ENCODE measurements around the gene ZNF382. TPM values are rescaled to one million over a fixed set of nuclear protein-coding genes. Genes with fewer than 3 reads are reported as not detected.
"Not testable (repeated sequence)": the region's sequence is repeated elsewhere in the genome, so short reads cannot be mapped to it uniquely, and the experiment has no call there.

Gene ZNF382
- 3.4 and 3.5 TPM in 2 replicates for total RNA-seq (2014; rRNA removed; shearing (Covaris generic))

DNA sequence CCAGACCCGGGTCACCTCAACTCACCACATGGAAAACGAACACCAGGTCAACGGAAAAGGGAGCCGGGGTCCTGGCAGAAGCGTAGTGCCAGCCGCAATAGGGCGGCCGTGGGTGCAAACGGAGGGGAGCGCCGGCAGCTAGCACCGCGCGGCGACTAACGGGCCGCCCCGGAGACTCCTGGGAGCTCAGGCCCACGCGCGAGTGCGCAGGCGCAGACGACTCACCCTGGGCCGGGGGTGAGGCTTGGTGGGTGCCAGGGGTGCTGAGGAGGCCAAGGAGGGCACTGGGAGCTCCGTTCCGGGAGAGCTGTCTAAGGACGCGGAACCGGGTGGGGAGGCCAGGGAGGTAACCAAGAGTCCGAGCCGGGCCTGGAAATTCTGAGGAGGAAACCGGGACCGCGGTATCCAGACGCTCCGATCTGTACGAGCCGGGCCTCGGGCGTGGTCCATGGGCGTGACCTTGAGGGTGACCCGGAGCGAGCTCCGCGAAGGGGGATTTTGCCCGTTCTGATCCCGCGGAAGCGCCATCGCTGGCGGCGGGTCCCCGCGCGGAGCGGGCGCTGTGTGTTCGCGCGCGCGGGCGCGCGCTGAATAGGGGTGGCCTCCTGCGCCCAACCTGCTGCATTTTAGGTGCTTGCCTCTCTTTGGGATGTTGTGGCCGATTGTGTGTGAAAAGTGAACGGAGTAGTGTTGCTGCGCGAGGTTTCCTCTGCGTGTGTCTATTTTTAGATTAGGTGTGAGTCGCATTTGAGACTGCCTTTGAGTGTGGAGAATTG lies at the start of gene ZNF382:
ZNF382 (plus strand) TSS at position 213 of the 776 bp plus-strand sequence. CDS start 4,602 bp downstream, outside the sequence.
- peak; percentile 58 for DNase-seq (ENCODE audit: low read depth)

DNA sequence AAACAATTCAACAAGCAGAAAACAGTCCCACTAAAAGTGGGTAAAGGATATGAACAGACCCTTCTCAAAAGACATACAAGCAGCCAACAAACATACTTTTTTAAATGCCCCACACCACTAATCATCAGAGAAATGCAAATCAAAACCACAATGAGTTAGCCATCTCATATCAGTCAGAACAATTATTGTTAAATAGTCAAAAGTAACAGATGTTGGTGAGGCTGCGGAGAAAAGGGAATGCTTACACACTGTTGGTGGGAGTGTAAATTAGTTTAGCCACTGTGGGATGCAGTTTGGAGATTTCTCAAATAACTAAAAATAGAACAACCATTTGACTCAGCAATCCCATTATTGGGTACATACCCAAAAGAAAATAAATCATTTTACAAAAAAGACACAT lies 40.7 kb upstream of the ZNF382 start:
- no peak for DNase-seq (ENCODE audit: low read depth)

DNA sequence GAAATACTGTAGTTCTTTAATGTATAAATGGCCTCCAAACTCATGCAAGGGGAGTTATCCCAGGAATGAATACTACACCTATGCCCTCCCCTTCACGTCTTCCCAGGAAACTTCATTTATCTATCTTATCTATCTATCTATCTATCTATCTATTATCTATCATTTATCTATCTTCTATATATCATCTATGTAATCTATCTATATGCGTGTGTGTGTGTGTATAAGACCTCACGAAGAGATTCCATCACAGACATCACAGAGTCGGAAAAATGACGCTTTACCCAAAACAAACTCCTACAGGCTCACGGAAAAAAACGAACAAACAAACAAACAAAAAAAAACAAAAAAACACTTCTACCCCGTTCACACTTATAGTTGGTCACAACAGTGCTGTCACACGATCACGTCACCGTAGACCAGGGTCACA lies 32.5 kb upstream of the ZNF382 start:
- DNase-seq (ENCODE audit: low read depth), result no peak

DNA sequence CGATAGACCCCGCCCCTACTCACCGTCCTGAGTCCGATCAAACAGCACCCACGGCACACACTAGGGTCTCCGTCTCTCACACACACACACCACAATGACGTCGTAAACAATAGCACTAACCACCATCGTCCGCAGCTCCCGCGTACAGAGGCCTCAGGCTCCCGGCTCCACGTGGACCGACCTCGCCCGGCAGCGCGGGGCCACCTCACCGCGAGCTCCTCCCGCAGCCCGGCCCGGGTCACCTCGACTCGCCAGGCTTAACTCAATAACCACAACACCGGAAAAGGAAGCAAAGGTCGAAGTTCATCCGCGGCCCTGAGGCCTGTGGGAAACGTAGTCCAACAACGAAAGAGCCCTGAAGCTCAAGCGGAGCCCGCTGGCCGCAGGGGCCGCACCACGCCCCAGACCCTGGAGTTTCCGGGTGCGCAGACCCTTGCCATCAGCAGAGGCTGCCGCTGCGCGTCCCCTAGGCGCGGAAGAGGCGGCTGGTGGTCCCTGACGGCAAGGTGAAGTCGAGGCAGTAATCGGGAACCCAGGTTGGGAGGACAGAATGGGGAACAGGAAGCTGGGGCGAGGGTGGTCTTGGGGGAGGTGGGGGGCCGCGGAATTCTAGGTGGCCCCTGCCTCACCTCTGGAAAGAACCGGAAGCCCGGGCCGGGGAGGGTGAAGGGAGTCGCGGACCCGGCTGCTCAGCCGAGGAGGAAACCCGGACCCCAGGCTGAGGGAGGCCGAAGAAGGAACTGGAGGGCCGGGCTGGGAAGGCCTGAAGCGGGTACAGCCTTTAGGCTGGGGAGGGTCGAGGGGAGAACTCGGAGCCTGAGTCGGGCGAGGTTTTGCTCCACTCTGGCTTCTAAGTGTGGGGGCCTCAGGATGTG lies 31.9 kb upstream of the ZNF382 start, which contains the start of gene ZNF529:
ZNF529 (minus strand) TSS at position 273 of the 875 bp plus-strand sequence. CDS start 946 bp downstream, outside the sequence.
- peak; percentile 91 for DNase-seq (ENCODE audit: low read depth)

DNA sequence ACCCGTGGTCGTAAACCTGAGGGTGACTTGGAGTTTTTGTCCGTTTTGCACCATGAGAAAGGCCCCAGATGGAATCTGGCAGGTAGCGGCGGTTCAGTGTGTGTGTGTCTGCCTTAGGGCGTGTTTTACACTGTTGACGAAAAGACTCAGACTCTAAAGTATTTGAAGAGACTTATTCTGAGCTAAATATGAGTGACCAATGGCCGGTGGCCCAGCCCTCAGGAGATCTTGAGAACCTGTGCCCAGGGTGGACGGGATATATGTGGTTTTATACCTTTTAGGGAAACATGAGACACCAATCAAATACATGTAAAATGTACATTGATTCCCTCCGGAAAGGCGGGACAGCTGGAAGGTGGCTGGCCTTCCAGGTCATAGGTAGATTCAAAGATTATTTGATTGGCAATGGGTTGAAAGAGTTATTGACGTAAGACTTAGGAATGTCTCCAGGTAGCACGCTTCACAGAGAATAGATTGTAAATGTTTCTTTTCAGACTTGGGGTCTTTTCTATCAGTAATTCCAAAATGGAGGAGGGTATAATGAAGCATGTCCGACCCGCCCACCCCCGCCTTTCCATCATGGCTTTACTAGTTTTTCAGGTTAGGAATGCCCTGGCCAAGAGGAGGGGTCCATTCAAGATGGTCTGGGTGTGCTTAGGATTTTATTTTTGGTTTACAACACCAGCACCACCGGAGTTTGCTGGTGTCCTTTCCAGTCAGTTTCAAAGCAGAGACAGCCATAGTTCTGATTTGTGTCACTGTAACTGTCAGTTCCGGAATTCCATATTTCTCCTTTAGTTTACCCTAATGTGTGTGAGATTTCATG lies 31.0 kb upstream of the ZNF382 start:
- DNase-seq (ENCODE audit: low read depth), result peak; percentile 27

DNA sequence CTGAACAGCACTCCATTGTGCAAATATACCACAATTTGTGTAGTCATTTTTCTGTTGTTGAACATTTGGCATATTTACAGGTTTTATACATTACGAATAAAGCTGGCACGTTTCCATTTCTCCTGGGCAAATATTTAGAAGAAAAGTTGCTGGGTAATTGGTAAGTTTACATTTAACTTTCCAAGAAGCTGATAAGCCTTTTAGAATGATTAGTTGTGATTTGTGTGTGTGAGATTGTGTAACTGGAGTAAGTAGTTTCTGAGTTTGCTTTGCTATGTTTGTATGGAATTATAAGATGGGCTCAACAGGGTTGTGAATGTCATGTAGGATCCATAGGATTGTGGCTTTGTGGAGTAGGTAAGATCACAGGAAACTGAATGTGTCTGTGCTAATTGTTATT lies 30.4 kb upstream of the ZNF382 start:
- no peak for DNase-seq (ENCODE audit: low read depth)

DNA sequence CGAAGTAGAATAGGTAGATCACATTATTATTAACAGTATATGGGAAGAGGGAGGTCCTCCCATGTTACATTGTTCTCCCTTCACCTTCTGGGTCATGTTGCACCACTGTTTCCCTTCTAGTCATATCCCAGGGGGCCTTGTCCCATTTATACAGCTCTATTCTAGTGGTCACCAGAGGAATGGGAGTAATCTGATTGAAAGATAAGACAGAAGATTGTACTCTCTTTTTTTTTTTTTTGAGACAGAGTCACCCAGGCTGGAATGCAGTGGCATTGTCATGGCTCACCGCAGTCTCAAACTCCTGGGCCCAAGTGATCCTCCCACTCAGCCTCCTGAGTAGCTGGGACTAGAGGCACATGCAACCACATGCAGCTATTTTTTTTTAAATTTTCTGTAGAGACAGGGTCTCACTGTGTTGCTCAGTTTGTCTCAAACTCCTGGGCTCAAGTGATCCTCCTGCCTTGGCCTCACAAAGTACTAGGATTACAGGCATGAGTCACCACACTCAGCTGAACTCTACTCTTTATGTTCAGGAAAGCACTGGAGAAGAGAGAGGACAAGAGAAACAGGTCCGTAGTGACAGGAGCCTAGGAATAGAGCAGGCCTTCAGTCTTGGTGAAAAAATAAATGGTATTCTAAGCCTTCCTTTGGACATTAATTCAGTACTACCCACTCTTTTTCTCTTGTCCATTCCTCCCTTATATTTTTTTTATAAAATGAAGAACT lies 27.7 kb upstream of the ZNF382 start:
- peak; percentile 6 for DNase-seq (ENCODE audit: low read depth)

DNA sequence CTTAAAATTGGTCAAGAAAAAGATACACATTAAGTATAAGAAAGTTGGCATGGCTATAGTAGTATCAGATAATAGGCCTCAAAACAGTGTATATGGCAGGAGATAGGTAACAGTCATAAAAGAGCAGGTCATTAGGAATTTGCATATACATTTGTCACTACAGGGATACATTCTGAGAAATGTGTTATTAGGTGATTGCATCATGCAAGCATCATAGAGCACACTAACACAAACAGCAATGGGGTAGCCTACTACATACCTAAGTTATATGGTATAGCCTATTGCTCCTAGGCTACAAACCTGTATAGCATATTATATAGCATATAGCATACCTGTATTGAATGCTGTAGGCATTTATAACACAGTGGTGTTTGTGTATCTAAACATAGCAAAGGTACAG lies 25.9 kb upstream of the ZNF382 start:
- DNase-seq (ENCODE audit: low read depth), result no peak

DNA sequence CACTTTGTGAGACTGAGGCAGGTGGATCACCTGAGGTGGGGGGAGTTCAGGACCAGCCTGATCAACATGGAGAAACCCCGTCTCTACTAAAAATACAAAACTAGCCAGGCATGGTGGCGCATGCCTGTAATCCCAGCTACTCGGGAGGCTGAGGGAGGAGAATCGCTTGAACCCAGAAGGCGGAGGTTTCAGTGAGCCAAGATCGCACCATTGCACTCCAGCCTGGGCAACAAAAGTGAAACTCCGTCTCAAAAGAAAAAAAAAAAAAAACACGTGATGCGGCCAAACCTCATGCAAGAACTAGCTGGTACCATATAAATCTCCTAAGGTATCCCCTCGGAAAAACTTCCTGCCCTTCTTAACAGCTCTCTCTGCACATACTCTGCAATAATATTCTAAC lies 2.4 kb upstream of the ZNF382 start:
- DNase-seq (ENCODE audit: low read depth), result not testable (repeated sequence)

DNA sequence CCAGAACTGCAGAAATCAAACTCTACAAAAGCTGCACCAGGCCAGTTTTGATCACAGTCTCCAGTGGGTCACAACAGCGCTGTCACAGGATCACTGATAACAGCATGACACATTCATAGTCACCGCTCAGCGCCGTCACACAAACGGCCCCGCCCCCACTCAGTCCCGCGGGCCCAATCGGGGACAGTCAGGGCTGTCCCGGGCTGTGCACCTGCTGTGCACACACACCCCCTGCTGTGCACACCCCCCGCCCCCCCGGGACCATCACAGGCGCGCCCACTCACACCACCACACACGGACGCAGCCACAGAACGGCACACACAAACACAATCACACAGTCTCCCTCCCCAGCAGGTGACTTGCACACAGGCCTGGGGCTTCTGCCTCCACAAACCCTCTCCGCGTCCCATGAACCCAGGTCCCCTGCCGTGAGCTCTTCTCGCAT lies 435 bp upstream of the ZNF382 start:
- peak; percentile 51 for DNase-seq (ENCODE audit: low read depth)

DNA sequence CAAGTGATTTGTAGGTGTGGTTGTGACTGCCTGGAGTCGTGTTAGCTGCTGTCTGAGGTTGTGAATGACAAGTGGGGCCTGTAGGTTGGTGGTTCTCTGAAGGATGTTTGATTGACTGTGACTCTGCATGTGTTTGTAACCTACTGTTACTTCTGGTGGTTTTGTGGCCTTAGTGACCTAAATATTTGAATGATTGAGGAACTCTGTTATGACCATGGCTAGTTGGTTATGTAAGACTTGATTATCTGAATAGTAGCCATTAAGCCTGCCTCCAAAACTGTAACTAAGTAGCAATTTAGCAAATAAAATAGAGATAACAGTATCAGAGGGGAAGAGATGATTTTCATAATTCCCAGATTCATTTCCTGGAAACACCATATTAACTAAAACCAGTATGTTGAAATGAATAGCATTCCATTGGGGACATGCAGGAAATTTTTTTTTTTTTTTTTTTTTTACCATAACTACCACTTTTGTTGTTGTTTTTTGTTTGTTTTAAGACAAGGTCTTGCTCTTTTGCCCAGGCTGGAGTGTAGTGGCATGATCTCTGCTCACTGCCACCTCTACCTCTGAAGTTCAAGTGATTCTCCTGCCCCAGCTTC lies 865 bp downstream of the ZNF382 start:
- DNase-seq (ENCODE audit: low read depth), result no peak

DNA sequence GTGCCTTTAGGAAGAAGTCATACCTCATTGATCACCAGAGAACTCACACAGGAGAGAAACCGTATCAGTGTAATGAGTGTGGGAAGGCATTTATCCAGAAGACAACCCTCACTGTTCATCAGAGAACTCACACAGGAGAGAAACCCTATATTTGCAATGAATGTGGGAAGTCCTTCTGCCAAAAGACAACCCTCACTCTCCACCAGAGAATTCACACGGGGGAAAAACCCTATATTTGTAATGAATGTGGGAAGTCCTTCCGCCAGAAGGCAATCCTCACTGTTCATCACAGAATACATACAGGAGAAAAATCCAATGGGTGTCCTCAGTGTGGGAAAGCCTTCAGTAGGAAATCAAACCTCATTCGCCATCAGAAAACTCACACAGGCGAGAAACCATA lies 21.9 kb downstream of the ZNF382 start:
- DNase-seq (ENCODE audit: low read depth), result no peak

DNA sequence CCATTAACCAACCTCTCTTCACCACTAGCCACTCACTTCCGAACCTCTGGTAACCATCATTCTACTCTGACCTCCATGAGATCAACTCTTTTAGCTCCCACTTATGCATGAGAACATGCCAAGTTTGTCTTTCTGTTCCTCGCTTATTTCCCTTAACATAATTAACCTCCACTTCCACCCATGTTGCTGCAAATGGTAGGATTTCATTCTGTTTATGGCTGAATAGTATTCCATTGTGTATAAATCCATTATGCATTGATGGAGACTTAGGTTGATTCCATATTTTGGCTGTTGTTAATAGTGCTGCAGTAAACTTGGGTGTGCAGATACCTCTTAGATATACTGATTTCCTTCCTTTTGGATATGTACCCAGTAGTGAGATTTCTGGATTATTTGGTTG lies 30.2 kb downstream of the ZNF382 start:
- DNase-seq (ENCODE audit: low read depth), result no peak

DNA sequence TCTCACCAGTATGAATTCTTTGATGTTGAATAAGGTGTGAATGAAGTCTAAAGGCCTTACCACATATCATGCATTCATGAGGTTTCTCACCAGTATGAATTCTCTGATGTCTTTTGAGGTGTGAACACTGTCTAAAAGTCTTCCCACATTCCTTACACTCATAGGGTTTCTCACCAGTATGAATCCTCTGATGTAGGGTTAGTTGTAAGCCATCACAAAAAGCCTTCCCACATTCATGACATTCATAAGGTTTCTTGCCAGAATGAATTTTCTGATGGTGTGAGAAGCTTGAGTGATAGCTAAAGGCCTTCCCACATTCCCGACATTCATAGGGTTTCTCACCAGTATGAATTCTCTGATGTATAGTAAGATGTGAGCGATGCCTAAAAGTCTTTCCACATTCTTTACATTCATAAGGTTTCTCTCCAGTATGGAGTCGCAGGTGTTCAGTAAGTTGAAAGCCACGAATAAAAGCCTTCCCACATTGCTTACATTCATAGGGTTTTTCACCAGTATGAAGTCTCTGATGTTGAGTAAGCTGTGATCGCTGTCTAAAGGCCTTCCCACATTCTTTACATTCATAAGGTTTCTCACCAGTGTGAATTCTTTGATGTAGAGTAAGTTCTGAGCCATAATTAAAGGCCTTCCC lies 33.9 kb downstream of the ZNF382 start:
- peak; percentile 11 for DNase-seq (ENCODE audit: low read depth)

DNA sequence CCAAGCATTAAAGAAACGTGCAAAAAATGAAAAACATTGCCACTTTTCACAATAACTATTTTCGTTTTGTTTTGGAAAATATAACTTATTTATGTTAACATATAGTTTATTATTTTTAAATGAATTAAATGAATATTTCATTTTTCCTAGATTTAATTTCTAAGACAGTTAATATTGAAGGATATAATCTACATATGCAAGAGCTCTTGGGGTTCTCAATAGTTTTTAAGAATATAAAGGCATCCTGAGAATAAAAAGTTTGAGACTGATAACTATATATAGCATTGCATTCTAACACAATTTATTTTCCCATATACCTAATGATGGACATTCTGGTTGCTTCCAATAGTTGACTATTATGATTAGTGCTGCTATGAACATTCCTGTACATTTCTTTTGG lies 41.6 kb downstream of the ZNF382 start:
- no peak for DNase-seq (ENCODE audit: low read depth)

DNA sequence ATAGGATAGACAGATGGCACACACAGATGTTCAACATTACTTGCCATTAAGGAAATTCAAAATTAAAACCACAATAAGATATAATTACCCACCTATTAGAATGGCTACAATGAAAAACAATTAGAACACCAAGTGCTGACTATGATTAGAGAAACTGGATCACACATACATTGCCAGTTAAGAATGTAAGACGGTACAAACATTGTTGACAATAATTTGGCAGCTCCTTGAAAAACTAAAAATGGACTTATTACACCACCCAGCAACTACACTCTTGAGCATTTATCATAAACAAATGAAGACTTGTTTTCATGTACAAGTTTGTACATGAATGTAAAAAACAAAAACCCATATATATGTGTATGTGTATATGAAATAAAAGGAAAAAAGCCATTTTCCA lies 47.8 kb downstream of the ZNF382 start:
- DNase-seq (ENCODE audit: low read depth), result no peak

DNA sequence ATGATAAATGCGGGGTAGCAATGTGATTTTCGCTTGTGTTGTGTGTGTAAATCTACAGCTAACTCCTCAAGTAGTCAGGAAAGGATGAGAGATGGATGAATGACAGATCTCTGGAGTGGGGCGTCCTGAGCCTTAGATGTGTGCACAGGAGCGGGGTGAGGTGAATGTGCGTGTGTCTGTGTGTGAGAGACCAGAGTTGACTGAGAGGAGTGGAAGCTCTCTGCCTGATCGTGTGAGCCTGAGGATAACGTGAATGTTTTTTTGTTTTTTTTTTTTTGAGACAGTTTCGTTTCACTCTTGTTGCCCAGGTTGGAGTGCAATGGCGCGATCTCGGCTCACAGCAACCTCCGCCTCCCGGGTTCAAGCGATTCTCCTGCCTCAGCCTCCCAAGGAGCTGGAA lies 60.7 kb downstream of the ZNF382 start:
- DNase-seq (ENCODE audit: low read depth), result no peak

DNA sequence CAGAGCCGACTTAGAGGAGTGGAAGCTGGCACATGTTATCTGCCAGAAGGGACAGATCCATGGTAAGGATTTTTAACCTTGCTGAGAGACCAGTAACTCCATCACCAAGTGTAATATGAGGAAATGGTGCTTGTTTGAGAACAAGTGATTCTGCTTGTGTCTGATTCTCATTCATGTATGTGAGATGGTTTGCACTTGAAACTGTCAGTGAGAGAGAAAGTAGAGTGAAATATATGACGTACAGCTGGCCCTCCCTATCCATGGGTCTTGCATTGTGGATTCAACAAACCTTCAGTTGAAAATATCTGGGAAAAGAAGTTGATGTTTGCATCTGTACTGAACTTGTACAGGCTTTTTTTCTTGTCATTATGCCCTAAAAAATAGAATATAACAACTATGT lies 63.5 kb downstream of the ZNF382 start:
- DNase-seq (ENCODE audit: low read depth), result no peak

DNA sequence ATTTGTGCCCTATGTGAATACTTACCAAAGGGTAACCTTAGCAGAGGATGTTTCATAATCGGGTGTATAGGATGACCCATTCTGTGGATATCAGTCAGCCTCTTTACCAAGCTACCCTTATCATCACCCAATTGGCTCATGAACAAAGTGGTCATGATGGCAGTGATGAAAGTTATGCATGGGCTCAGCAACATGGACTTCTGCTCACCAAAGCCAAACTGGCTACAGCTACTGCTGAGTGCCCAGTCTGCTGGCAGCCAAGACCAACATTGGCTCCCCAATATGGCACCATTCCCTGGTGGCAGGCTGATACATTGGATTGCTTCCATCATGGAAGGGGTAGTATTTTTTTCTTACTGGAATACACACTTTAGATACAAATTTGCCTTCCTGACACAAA lies 67.3 kb downstream of the ZNF382 start:
- DNase-seq (ENCODE audit: low read depth), result no peak

DNA sequence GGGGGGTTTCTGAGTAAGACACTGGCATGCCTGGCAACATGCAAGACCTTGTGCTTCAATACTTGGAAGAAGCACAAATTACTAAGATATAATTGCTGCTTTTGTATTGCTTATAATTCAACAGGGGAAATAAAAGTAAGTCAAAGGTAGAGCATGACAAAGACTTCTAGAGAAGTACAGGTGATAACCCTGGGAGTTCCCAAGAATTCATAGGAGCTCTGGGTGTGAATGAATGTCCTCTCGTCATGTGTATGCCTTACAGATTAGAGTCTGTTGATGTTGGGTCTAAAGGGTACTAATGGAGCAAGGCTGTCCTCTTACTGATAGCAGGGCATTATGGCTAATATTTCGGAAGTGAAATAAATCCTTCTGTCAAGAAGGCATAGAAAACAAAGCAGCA lies 69.1 kb downstream of the ZNF382 start:
- no peak for DNase-seq (ENCODE audit: low read depth)
